ENCODE results near the gene ZNF18.

DNA sequence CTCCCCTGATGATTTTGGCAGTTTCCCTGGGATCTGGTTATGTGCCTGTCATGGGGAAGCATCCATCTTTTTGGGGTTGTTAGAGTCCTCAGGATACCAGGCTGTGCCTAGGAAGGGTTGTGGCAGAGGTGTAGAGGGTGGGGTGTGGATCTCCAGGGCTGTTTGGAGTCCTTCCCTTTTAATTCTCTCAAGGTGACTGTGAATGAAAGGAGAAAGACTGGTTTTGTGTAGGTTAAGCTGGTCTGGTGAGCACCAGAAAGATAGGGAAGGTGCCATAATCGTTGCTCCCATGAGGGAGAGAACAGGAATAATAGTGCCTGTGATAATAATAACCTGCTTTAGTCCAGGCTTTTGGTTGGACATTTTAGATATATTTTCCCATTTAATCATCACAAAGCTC, 30.4 kb upstream of the ZNF18 start:
- no peak for TF ChIP-seq EZH2phosphoT487 (IDR thresholded peaks at IDR 0.05; ENCODE audit: borderline replicate concordance, low read length)
- TF ChIP-seq, protein P1, sequence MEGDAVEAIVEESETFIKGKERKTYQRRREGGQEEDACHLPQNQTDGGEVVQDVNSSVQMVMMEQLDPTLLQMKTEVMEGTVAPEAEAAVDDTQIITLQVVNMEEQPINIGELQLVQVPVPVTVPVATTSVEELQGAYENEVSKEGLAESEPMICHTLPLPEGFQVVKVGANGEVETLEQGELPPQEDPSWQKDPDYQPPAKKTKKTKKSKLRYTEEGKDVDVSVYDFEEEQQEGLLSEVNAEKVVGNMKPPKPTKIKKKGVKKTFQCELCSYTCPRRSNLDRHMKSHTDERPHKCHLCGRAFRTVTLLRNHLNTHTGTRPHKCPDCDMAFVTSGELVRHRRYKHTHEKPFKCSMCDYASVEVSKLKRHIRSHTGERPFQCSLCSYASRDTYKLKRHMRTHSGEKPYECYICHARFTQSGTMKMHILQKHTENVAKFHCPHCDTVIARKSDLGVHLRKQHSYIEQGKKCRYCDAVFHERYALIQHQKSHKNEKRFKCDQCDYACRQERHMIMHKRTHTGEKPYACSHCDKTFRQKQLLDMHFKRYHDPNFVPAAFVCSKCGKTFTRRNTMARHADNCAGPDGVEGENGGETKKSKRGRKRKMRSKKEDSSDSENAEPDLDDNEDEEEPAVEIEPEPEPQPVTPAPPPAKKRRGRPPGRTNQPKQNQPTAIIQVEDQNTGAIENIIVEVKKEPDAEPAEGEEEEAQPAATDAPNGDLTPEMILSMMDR (IDR thresholded peaks at IDR 0.05; ENCODE audit: low read depth, low read length, poor library complexity, severe bottlenecking), result no peak
